ENCODE data around the gene CRMP1. TPM values are rescaled to one million over a fixed set of nuclear protein-coding genes. Genes with fewer than 3 reads are reported as not detected.
"Not testable (repeated sequence)": the region's sequence is repeated elsewhere in the genome, so short reads cannot be mapped to it uniquely, and the experiment has no call there.

Gene CRMP1
- total RNA-seq, 1 donor from 2014 or later, result 245 TPM

- DNase-seq (ENCODE audit: low read depth, low spot score), result no peak
- Mint-ChIP-seq H3K4me1 (peaks cover 11% of the 10 kb centered on the region), H3K36me3 (ENCODE audit: low read depth) (peaks cover 33% of the 10 kb centered on the region), H3K27ac (ENCODE audit: unreplicated experiment) (peak overlapping the region; percentile 72), H3K4me3 (no peak overlapping the region), H3K27me3 (ENCODE audit: low read depth) (no peaks in the 10 kb centered on the region), H3K9me3 (no peaks in the 10 kb centered on the region)
- no peak for TF ChIP-seq CTCF (conservative IDR thresholded peaks at IDR 0.05)
Measured at GRCh38 chr4:5842456-5842855, 50.4 kb downstream of the CRMP1 start.

- TF ChIP-seq CTCF (conservative IDR thresholded peaks at IDR 0.05), result no peak
- peaks cover 38% of the 10 kb centered on the region for H3K36me3 Mint-ChIP-seq (ENCODE audit: low read depth)
- DNase-seq (ENCODE audit: low read depth, low spot score), result no peak
- no peak overlapping the region for H3K4me3 Mint-ChIP-seq
- H3K9me3 Mint-ChIP-seq, result no peaks in the 10 kb centered on the region
- no peak overlapping the region for H3K27ac Mint-ChIP-seq (ENCODE audit: unreplicated experiment)
- H3K27me3 Mint-ChIP-seq (ENCODE audit: low read depth), result no peaks in the 10 kb centered on the region
- H3K4me1 Mint-ChIP-seq, result peaks cover 7% of the 10 kb centered on the region
Measured at GRCh38 chr4:5839751-5840674, 52.9 kb downstream of the CRMP1 start.

- DNase-seq (ENCODE audit: low read depth, low spot score), result no peak
- no peaks in the 10 kb centered on the region for H3K9me3 Mint-ChIP-seq
- H3K4me1 Mint-ChIP-seq, result peaks cover 5% of the 10 kb centered on the region
- H3K27me3 Mint-ChIP-seq (ENCODE audit: low read depth), result no peaks in the 10 kb centered on the region
- H3K36me3 Mint-ChIP-seq (ENCODE audit: low read depth), result peaks cover 42% of the 10 kb centered on the region
- no peak for TF ChIP-seq CTCF (conservative IDR thresholded peaks at IDR 0.05)
- H3K4me3 Mint-ChIP-seq, result no peak overlapping the region
- H3K27ac Mint-ChIP-seq (ENCODE audit: unreplicated experiment), result no peak overlapping the region
Measured at GRCh38 chr4:5839332-5839731, 53.6 kb downstream of the CRMP1 start.

GRCh38 chr4:5837483-5837882, 55.4 kb downstream of the CRMP1 start:
- not testable (repeated sequence) for H3K4me3 Mint-ChIP-seq; H3K4me1 Mint-ChIP-seq; H3K27me3 Mint-ChIP-seq (ENCODE audit: low read depth); H3K9me3 Mint-ChIP-seq; DNase-seq (ENCODE audit: low read depth, low spot score); H3K27ac Mint-ChIP-seq (ENCODE audit: unreplicated experiment)
- H3K36me3 Mint-ChIP-seq (ENCODE audit: low read depth), result peaks cover 49% of the 10 kb centered on the region

- no peak for TF ChIP-seq CTCF (conservative IDR thresholded peaks at IDR 0.05)
- Mint-ChIP-seq H3K27ac (ENCODE audit: unreplicated experiment) (peak overlapping the region; percentile 57), H3K4me3 (no peak overlapping the region), H3K4me1 (no peaks in the 10 kb centered on the region), H3K27me3 (ENCODE audit: low read depth) (no peaks in the 10 kb centered on the region), H3K36me3 (ENCODE audit: low read depth) (peaks cover 47% of the 10 kb centered on the region), H3K9me3 (no peaks in the 10 kb centered on the region)
- DNase-seq (ENCODE audit: low read depth, low spot score), result no peak
Measured at GRCh38 chr4:5836943-5837342, 55.9 kb downstream of the CRMP1 start.

GRCh38 chr4:5828005-5828391, 64.9 kb downstream of the CRMP1 start:
- Mint-ChIP-seq H3K4me3 (no peak overlapping the region), H3K9me3 (no peaks in the 10 kb centered on the region), H3K27ac (ENCODE audit: unreplicated experiment) (no peak overlapping the region), H3K27me3 (ENCODE audit: low read depth) (no peaks in the 10 kb centered on the region), H3K4me1 (no peaks in the 10 kb centered on the region), H3K36me3 (ENCODE audit: low read depth) (peaks cover 36% of the 10 kb centered on the region)
- no peak for DNase-seq (ENCODE audit: low read depth, low spot score)
- no peak for TF ChIP-seq CTCF (conservative IDR thresholded peaks at IDR 0.05)

Data from neural crest cell (in vitro differentiated cells).